Measurements from ENCODE around the gene KRT83.

The KRT83 gene

GRCh38 chr12:52275686-52276085 lies 45.5 kb downstream of the KRT83 start:
- no peak overlapping the region for H3K4me2 ChIP-seq
- H3K36me3 ChIP-seq: no peaks in the 10 kb centered on the region
- H3K4me1 ChIP-seq: peaks cover under 1% of the 10 kb centered on the region
- H3K9me3 ChIP-seq: no peaks in the 10 kb centered on the region
- H4K20me1 ChIP-seq: no peaks in the 10 kb centered on the region
- H3K4me3 ChIP-seq: no peak overlapping the region
- H3K9ac ChIP-seq: no peak overlapping the region
- TF ChIP-seq Cebpa-rat (IDR thresholded peaks at IDR 0.05): no peak
- H3K27me3 ChIP-seq: peaks cover 3% of the 10 kb centered on the region
- H3K27ac ChIP-seq: no peak overlapping the region

DNA sequence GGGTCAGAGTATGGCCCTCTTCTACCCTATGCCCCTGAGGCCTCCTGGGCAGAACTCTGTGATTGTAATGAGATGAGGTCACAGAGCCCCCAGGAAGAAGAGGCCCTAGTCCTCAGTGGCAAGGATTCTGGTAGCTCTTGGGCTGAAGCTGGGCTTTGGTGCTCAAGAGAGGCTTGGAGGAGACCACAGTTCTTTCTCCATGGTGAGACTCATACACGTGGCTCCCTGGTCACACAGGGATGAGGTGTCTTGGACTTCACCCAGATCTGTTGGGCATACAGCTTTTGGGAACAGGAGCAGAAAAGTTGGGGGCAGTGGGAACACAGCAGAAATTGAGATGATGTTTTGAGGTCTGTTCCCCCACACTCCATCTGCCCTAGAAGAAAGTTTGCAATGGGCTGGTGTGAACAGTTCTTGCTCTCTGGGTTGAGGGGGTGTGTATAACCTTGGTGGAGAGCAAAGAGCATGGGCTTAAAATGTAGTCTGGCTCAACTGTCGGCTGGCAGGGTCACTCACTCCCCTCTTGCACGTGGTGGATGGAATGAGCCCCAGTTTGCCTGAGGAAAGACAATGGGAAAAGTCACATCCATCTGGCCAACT lies 46.6 kb downstream of the KRT83 start, which contains the start of gene KRT86:
KRT86 (plus strand) TSS at position 125 of the 600 bp plus-strand sequence. CDS start 27,272 bp downstream, outside the sequence.
- Histone ChIP-seq H3K9me3 (no peaks in the 10 kb centered on the region), H3K4me3 (no peak within 1 kb of the TSS), H3K27me3 (peaks cover 3% of the 10 kb centered on the region), H3K4me1 (no peaks in the 10 kb centered on the region), H3K4me2 (no peak within 1 kb of the TSS), H3K27ac (no peak within 1 kb of the TSS), H4K20me1 (no peaks in the 10 kb centered on the region), H3K36me3 (no peaks in the 10 kb centered on the region), H3K9ac (no peak within 1 kb of the TSS)
- TF ChIP-seq Cebpa-rat (IDR thresholded peaks at IDR 0.05): no peak

DNA sequence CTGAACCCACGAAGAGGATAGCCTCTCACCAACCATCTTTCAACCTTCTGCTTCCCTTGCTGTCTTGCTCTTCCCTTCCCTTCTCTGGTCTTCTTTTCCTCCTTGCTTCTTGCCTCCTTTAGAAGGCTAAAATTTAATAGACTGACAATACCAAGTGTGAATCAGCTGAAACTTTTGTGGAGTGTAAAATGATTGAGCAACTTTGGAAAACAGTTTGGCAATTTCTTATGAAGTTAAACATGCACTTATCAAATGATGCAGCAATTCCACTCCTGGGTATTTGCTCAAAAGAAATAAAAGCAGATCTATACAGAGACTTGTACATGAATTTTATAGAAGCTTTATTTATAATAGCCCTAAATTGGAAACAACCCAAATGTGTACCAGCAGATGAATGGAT lies 50.0 kb downstream of the KRT83 start:
- no peaks in the 10 kb centered on the region for H3K27me3 ChIP-seq

GRCh38 chr12:52270541-52271070 lies 50.6 kb downstream of the KRT83 start:
- H3K27me3 ChIP-seq: no peaks in the 10 kb centered on the region
- H3K36me3 ChIP-seq: no peaks in the 10 kb centered on the region
- no peak overlapping the region for H3K9ac ChIP-seq
- H4K20me1 ChIP-seq: no peaks in the 10 kb centered on the region
- H3K9me3 ChIP-seq: no peaks in the 10 kb centered on the region
- H3K27ac ChIP-seq: no peak overlapping the region
- H3K4me1 ChIP-seq: no peaks in the 10 kb centered on the region
- no peak overlapping the region for H3K4me3 ChIP-seq
- no peak overlapping the region for H3K4me2 ChIP-seq
- no peak for TF ChIP-seq Cebpa-rat (IDR thresholded peaks at IDR 0.05)

More for the DNA sequence above, 50.0 kb downstream of the KRT83 start:
- no peak overlapping the region for H3K4me2 ChIP-seq
- no peaks in the 10 kb centered on the region for H4K20me1 ChIP-seq
- H3K9ac ChIP-seq: no peak overlapping the region
- H3K27ac ChIP-seq: no peak overlapping the region
- H3K36me3 ChIP-seq: no peaks in the 10 kb centered on the region
- H3K4me3 ChIP-seq: no peak overlapping the region
- H3K9me3 ChIP-seq: no peaks in the 10 kb centered on the region
- TF ChIP-seq Cebpa-rat (IDR thresholded peaks at IDR 0.05): no peak
- H3K4me1 ChIP-seq: no peaks in the 10 kb centered on the region

- H3K27ac ChIP-seq: no peak overlapping the region
Observed at GRCh38 chr12:52268212-52268611, 53.0 kb downstream of the KRT83 start.

GRCh38 chr12:52267699-52268098 lies 53.5 kb downstream of the KRT83 start:
- H3K36me3 ChIP-seq: no peaks in the 10 kb centered on the region
- H4K20me1 ChIP-seq: no peaks in the 10 kb centered on the region
- no peak overlapping the region for H3K4me2 ChIP-seq
- TF ChIP-seq Cebpa-rat (IDR thresholded peaks at IDR 0.05): no peak
- H3K27me3 ChIP-seq: no peaks in the 10 kb centered on the region
- no peak overlapping the region for H3K27ac ChIP-seq
- H3K9ac ChIP-seq: no peak overlapping the region
- no peaks in the 10 kb centered on the region for H3K4me1 ChIP-seq
- H3K4me3 ChIP-seq: no peak overlapping the region
- peaks cover 3% of the 10 kb centered on the region for H3K9me3 ChIP-seq

More at GRCh38 chr12:52268212-52268611, 53.0 kb downstream of the KRT83 start:
- Histone ChIP-seq H4K20me1 (no peaks in the 10 kb centered on the region), H3K9ac (no peak overlapping the region), H3K4me3 (no peak overlapping the region), H3K27me3 (no peaks in the 10 kb centered on the region), H3K4me1 (no peaks in the 10 kb centered on the region), H3K9me3 (no peaks in the 10 kb centered on the region), H3K36me3 (no peaks in the 10 kb centered on the region), H3K4me2 (no peak overlapping the region)
- no peak for TF ChIP-seq Cebpa-rat (IDR thresholded peaks at IDR 0.05)

DNA sequence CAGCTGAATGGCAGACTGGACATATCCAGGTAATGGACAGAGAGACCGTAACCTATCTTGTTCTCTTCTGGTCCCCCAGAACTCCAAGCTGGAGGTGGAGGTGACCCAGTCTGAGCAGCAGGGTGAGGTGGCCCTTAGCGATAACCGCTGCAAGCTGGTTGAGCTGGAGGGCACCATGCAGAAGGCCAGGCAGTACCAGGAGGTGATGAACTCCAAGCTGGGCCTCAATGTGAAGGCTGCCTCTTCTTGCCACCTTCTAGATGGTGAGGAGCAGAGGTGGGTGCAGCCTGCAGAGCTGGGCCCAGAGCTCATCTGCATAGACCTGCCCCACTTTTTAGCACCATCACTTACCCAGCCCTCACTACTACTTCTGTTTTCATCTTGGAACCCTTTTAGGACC lies 53.9 kb downstream of the KRT83 start:
- no peak for TF ChIP-seq Cebpa-rat (IDR thresholded peaks at IDR 0.05)
- no peaks in the 10 kb centered on the region for H3K4me1 ChIP-seq

GRCh38 chr12:52266514-52266913 lies 54.7 kb downstream of the KRT83 start:
- Histone ChIP-seq H3K4me1 (no peaks in the 10 kb centered on the region), H3K36me3 (no peaks in the 10 kb centered on the region), H3K27ac (no peak overlapping the region), H3K9me3 (peaks cover 9% of the 10 kb centered on the region), H3K9ac (no peak overlapping the region), H3K27me3 (no peaks in the 10 kb centered on the region), H3K4me2 (no peak overlapping the region), H4K20me1 (no peaks in the 10 kb centered on the region), H3K4me3 (no peak overlapping the region)
- TF ChIP-seq Cebpa-rat (IDR thresholded peaks at IDR 0.05): no peak

More for the DNA sequence above, 53.9 kb downstream of the KRT83 start:
- Histone ChIP-seq H4K20me1 (no peaks in the 10 kb centered on the region), H3K36me3 (no peaks in the 10 kb centered on the region), H3K27ac (no peak overlapping the region), H3K4me3 (no peak overlapping the region), H3K4me2 (no peak overlapping the region), H3K9me3 (peaks cover 7% of the 10 kb centered on the region), H3K27me3 (no peaks in the 10 kb centered on the region), H3K9ac (no peak overlapping the region)

- Histone ChIP-seq H3K27ac (no peak overlapping the region), H3K4me3 (no peak overlapping the region), H4K20me1 (no peaks in the 10 kb centered on the region), H3K4me1 (peaks cover 14% of the 10 kb centered on the region), H3K9me3 (peaks cover 9% of the 10 kb centered on the region), H3K27me3 (no peaks in the 10 kb centered on the region), H3K36me3 (no peaks in the 10 kb centered on the region), H3K9ac (no peak overlapping the region), H3K4me2 (no peak overlapping the region)
- no peak for TF ChIP-seq Cebpa-rat (IDR thresholded peaks at IDR 0.05)
Observed at GRCh38 chr12:52264435-52264825, 56.8 kb downstream of the KRT83 start.

Measured in BLaER1 (cell line).